Smooth muscle cell (in vitro differentiated cells): ENCODE measurements around the gene PDXK. TPM values are rescaled to one million over a fixed set of nuclear protein-coding genes. Genes with fewer than 3 reads are reported as not detected.

Source experiments
- DNase-seq: peaks from one replicate; lab custom pipeline; 2025; ENCODE audit not compliant: unreplicated experiment; lab: John Stamatoyannopoulos, UW
- H2AFZ ChIP-seq: fragments of 200-600 bp; sonication (generic); 2 replicates; pipeline ENCODE4 v1.6.0; 2016; ENCODE audit warnings: antibody characterized with exemption, low read depth, mild to moderate bottlenecking
- H3F3A ChIP-seq: fragments of 200-600 bp; sonication (generic); 2 replicates; pipeline ENCODE4 v1.6.0; 2017; ENCODE audit warnings: antibody characterized with exemption, low read depth
- H3K27ac ChIP-seq: fragments of 200-600 bp; sonication (generic); 2 replicates; pipeline ENCODE4 v1.5.1; 2016; ENCODE audit warnings: low read depth, mild to moderate bottlenecking
- H3K27me3 ChIP-seq: fragments of 200-600 bp; sonication (generic); 2 replicates; pipeline ENCODE4 v1.6.1; 2016; ENCODE audit warnings: low read depth, mild to moderate bottlenecking
- H3K36me3 ChIP-seq: fragments of 200-600 bp; sonication (generic); 2 replicates; pipeline ENCODE4 v1.5.1; 2016; ENCODE audit warnings: low read depth
- H3K4me1 ChIP-seq: fragments of 200-600 bp; sonication (generic); 2 replicates; pipeline ENCODE4 v1.5.1; 2016; ENCODE audit warnings: low read depth
- H3K4me2 ChIP-seq: fragments of 200-600 bp; sonication (generic); 2 replicates; pipeline ENCODE4 v1.6.0; 2016; ENCODE audit warnings: mild to moderate bottlenecking
- H3K4me3 ChIP-seq: fragments of 200-600 bp; sonication (generic); 2 replicates; pipeline ENCODE4 v1.5.1; 2016; ENCODE audit warnings: mild to moderate bottlenecking
- H3K79me2 ChIP-seq: fragments of 200-600 bp; sonication (generic); 2 replicates; pipeline ENCODE4 v1.6.0; 2016; ENCODE audit warnings: low read depth, mild to moderate bottlenecking
- H3K9ac ChIP-seq: fragments of 200-600 bp; sonication (generic); 2 replicates; pipeline ENCODE4 v1.6.0; 2016; ENCODE audit warnings: low read depth
- H3K9me3 ChIP-seq: fragments of 200-600 bp; sonication (generic); replicated peaks from 2 replicates; pipeline ENCODE4 v1.5.1; 2016; ENCODE audit warnings: low read depth
- H4K20me1 ChIP-seq: fragments of 200-600 bp; sonication (generic); 2 replicates; pipeline ENCODE4 v1.6.0; 2016; ENCODE audit warnings: low read depth
- WGBS: methylation state at CpG from one replicate; pipeline ENCODE4 v1.1.7; 2016; ENCODE audit warnings: low lambda C conversion rate; 5-methylcytosine and 5-hydroxymethylcytosine counted together
- polyA plus RNA-seq: library from polyadenylated mRNA; unstranded; fragments of >200 nt; fragmentation: Nextera tagmentation; extraction: Ambion mirVana; gene quantifications from 2 replicates; pipeline ENCODE4 v1.2.1, GENCODE V29; 2016
- total RNA-seq: library from RNA; depleted of rRNA; stranded (reverse); fragments of >200 nt; gene quantifications from 2 replicates; pipeline ENCODE4 v1.2.3, GENCODE V29; 2014
- TF ChIP-seq, protein P1 (sequence below): fragments of 200-600 bp; sonication (generic); IDR thresholded peaks from 2 replicates; pipeline ENCODE4 v1.5.1; 2017; ENCODE audit warnings: borderline replicate concordance, mild to moderate bottlenecking, antibody characterized with exemption; ENCODE audit not compliant: insufficient read depth, poor library complexity, severe bottlenecking

PDXK gene
- total and polyA plus RNA-seq, 2 experiments from 2014 or later, result 92.6 to 184 TPM

DNA sequence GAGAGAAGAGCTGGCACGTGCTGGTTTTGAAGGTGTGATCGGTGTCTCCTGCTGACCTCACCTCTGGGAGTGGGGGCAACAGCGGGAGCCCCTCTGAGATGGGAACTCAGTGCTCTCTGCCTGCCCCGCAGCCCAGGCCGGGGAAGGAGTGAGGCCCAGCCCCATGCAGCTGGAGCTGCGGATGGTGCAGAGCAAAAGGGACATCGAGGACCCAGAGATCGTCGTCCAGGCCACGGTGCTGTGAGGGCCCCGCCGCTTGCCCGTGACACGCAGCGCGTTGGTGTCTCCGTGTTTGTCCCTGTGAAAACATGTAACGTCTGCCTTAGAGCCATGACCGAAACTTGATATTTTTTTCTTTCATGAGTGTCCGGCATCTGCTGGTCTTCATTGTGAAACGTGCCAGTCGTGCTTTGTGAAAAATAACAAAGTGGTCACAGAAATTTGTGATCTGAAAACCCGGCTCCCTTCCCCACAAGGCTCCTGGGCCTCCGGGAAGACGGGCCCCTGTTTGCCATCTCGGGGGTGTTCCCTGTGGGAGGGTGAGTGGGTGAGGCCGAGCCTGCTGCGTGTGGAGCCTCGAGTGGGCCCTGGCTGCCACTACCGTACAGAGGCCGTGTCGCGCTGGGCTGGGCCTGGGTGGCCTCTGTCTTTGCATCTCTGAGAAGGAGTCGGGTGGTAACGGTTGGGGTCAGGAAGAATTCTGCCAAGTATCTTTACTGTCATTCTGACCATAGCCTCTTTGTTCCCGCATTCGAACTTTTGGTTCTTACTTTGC lies 37.1 kb downstream of the PDXK start:
- Histone ChIP-seq H4K20me1 (peaks cover 3% of the 10 kb centered on the region), H3F3A (no peaks in the 10 kb centered on the region), H3K9ac (no peak overlapping the region), H3K36me3 (no peaks in the 10 kb centered on the region), H3K79me2 (no peaks in the 10 kb centered on the region), H3K27ac (no peak overlapping the region), H3K9me3 (no peaks in the 10 kb centered on the region), H3K4me3 (no peak overlapping the region), H3K4me2 (no peak overlapping the region), H3K4me1 (no peaks in the 10 kb centered on the region), H3K27me3 (no peaks in the 10 kb centered on the region), H2AFZ (no peak overlapping the region)
- no peak for DNase-seq
- WGBS, result 99% methylated on average over 37 of the region's 37 CpGs
- TF ChIP-seq, protein P1, sequence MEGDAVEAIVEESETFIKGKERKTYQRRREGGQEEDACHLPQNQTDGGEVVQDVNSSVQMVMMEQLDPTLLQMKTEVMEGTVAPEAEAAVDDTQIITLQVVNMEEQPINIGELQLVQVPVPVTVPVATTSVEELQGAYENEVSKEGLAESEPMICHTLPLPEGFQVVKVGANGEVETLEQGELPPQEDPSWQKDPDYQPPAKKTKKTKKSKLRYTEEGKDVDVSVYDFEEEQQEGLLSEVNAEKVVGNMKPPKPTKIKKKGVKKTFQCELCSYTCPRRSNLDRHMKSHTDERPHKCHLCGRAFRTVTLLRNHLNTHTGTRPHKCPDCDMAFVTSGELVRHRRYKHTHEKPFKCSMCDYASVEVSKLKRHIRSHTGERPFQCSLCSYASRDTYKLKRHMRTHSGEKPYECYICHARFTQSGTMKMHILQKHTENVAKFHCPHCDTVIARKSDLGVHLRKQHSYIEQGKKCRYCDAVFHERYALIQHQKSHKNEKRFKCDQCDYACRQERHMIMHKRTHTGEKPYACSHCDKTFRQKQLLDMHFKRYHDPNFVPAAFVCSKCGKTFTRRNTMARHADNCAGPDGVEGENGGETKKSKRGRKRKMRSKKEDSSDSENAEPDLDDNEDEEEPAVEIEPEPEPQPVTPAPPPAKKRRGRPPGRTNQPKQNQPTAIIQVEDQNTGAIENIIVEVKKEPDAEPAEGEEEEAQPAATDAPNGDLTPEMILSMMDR, result no peak

DNA sequence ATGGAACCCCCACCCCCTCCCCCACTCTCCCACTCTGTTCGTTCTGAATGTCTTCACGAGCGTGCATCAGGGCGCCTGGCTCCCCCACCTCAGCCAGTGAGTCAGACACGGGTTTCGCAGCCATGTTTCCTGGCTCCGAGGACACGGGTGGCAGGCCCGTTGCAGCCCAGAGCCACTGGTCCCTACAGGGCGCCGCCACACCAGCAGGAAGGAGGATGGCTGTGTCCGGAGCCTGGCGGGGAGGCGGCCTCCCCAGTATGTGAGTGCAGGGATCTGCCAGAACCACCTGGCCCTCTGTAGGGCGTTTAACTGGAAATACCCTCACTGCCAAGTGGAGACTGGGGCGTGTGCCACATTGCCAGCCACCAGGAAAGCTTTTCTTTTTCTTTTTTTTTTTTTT lies 38.7 kb downstream of the PDXK start:
- peak overlapping the region; percentile 56 for H3K27ac ChIP-seq
- H3K79me2 ChIP-seq, result no peaks in the 10 kb centered on the region
- H3K36me3 ChIP-seq, result no peaks in the 10 kb centered on the region
- 87% methylated on average over 16 of the region's 16 CpGs for WGBS
- TF ChIP-seq, protein P1, result no peak
- no peak for DNase-seq
- H3K4me2 ChIP-seq, result no peak overlapping the region
- H3K4me1 ChIP-seq, result no peaks in the 10 kb centered on the region
- H3K9me3 ChIP-seq, result no peaks in the 10 kb centered on the region
- no peaks in the 10 kb centered on the region for H3F3A ChIP-seq
- H3K9ac ChIP-seq, result no peak overlapping the region
- H3K27me3 ChIP-seq, result no peaks in the 10 kb centered on the region
- H3K4me3 ChIP-seq, result no peak overlapping the region
- peaks cover 3% of the 10 kb centered on the region for H4K20me1 ChIP-seq
- no peak overlapping the region for H2AFZ ChIP-seq

DNA sequence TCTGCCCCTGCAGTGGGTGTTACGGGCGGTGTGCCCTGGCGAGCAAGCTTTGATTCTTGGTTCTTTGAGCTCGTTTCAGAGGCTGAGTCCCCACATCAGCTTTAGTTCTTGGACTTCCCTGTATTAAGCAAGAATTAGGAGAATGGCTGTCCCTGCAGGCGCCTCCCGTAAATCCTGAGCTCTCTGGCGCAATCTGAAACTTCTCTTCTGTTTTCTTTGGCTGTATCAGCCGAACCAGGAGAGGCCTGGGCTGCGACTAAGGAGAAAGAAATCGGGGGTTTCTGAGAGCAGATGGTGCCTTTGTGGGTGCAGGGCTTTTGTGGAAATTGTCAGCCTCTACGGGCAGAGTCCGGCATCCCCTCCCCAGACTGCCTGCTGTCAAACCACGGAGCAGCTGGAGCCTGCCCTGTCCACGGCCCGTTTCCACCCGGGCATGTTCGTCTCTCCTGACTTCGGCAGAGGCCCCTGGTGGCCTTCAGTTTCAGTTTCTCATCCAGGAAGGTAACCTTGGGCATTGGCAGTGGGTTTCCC lies 39.2 kb downstream of the PDXK start:
- Histone ChIP-seq H3K36me3 (no peaks in the 10 kb centered on the region), H3K4me3 (no peak overlapping the region), H3K27ac (peak overlapping the region; percentile 56), H3K4me1 (no peaks in the 10 kb centered on the region), H3K79me2 (no peaks in the 10 kb centered on the region), H3F3A (no peaks in the 10 kb centered on the region), H3K4me2 (peak overlapping the region; percentile 59), H3K9ac (no peak overlapping the region), H4K20me1 (peaks cover 3% of the 10 kb centered on the region), H3K27me3 (no peaks in the 10 kb centered on the region), H3K9me3 (no peaks in the 10 kb centered on the region), H2AFZ (no peak overlapping the region)
- no peak for DNase-seq
- TF ChIP-seq, protein P1, result no peak
- WGBS, result 70% methylated on average over 18 of the region's 18 CpGs

DNA sequence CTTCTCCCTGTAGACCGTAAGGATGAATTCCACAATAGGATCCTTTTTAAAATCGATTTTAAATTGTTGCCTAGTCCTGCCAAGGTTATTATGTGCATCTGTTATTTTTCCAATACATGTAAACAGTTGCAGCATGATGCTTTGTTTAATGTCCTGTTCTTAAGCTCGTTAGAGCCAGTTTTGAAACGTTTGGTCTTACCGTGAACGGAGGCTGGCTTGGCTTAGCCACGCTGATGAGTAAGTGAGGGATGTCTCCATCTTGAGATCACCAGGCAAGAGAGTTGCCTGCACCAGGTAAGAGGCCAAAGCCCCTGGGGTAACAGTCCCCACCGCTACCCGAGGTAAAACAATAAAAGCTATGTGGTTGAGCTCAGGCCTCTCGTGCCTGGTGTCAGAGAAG lies 39.9 kb downstream of the PDXK start:
- Histone ChIP-seq H3K79me2 (no peaks in the 10 kb centered on the region), H3K4me3 (no peak overlapping the region), H3K27ac (peak overlapping the region; percentile 56), H2AFZ (no peak overlapping the region), H3K9me3 (no peaks in the 10 kb centered on the region), H3F3A (peaks cover under 1% of the 10 kb centered on the region), H4K20me1 (peaks cover 3% of the 10 kb centered on the region), H3K36me3 (no peaks in the 10 kb centered on the region), H3K27me3 (no peaks in the 10 kb centered on the region), H3K4me2 (no peak overlapping the region), H3K9ac (no peak overlapping the region), H3K4me1 (no peaks in the 10 kb centered on the region)
- no peak for DNase-seq
- TF ChIP-seq, protein P1, result no peak
- 88% methylated on average over 10 of the region's 10 CpGs for WGBS
